NCI-H345 treated with DMSO at 0.1 percent for 48 hours (cell line): ENCODE measurements around the gene CYP21A2.

Source experiments
- DNase-seq: peaks from one replicate; lab custom pipeline; 2025; ENCODE audit not compliant: unreplicated experiment; lab: John Stamatoyannopoulos, UW

CYP21A2 gene

DNA sequence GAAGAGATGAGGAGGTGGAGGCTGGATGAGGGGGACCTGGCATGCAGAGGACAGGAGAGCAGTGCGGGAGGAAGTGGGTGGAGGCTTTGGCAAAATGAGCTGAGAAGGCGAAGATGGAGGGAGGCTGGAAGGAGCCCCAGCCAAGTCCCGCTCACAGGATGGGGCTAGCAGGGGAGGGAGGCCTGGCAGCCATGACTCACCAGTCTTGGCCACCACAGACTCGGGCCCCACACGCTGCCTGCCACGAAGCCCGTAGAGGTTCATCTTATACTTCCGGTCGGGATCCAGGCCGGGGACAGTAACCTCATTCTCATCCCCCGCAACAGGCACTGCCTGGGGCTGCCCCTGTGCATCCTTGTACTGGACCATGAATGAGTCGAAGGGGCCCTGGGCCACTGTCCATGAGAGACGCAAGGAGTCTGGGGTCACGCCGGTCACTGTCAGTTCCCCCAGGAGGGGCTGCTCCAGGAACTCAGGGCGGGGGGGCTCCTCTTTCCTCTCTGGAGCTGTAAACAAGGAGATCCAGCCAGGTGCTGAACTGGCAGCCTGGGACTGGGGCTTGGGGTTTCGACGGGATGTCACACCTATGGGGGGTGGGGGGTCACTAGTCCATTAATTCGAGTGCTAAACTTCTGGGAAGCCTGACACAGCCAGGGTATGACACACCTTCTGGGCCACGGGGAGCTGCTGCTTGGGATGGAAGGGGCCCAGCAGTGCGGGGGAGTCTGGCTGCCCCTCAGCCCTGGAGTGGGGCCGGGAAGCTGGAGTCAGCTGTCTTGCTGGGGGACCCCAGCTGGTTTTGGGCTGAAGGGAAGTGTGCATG, 43.2 kb downstream of the CYP21A2 start:
- no peak for DNase-seq

DNA sequence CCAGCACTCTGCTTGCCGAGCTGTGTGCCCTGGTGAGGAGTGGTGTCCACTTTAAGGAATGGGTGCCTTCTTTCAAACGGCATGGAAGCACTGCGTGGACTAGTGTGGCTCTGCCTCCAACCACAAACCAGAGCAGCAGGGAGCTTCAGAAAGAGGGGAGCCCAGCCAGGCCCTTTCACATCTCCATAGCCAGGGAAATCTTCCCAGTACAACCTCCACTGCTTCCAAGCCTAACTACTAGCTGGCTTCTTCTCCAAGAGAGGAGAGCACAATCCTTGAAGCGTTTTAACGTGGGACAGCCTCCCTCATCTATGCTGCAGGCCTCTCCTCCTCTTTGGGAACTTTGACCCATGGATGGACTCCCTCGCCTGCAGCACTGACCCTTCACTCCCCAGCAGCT, 44.3 kb downstream of the CYP21A2 start:
- DNase-seq = no peak

DNA sequence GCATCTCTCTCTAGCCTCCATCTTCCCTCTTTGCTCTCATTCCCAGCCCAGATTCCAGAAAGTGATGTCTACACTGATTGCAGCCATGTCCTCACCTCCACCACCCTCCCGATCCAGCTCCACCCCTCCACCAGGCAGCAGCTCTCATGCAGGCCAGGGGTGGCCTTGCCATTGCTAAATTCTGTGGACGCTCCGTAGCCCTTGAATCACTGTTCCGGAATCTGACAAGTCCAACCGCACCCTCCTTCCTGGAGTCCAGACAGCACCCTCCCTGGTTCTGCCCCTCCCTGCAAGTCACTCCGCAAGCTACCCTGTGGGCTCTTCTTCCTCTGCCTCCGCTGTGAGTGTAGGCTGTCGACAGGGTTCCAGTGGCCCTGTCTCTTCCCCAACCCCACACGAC, 44.7 kb downstream of the CYP21A2 start:
- no peak for DNase-seq

DNA sequence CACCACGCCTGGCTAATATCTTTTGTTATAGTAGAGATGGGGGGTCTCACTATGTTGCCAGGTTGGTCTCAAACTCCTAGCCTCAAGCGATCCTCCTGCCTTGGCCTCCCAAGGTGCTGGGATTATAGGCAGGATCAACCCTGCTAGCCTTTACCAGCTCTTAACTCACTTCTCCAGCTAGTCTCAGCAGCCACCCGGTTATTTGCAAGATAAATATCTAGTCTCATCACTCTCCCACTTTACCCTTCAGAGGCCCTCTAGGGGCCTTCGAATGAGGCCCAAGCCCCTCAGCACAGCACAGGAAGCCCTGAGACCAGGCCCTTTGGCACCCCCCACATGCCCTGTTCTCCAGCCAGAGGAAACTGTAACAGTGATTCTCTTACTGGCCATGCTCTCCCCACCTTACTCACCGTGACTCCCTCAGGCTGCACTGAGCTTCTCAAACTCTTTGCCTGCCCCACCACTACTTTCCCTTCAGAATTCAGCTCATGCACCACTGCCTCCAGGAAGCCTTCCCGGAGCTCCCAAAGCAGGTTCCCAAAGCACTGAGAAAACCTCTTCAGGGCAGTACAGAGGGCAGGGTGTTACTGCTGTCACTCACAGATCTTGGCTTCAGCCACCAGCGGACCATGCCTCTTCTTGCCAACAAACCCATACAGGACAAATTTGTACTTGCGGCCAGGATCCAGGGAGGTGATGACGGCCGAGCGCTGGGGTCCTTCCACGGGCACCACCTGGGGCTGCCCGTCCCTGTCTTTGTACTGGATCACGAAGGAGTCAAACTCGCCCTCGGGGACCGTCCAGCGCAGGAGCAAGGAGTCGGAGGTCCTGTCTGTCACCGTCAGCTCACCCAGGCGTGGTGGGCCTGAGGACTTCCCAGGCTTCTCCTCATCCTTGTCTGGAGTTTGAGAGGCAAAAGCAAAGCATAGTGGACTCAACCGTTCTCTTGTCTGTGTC, 45.9 kb downstream of the CYP21A2 start:
- no peak for DNase-seq

DNA sequence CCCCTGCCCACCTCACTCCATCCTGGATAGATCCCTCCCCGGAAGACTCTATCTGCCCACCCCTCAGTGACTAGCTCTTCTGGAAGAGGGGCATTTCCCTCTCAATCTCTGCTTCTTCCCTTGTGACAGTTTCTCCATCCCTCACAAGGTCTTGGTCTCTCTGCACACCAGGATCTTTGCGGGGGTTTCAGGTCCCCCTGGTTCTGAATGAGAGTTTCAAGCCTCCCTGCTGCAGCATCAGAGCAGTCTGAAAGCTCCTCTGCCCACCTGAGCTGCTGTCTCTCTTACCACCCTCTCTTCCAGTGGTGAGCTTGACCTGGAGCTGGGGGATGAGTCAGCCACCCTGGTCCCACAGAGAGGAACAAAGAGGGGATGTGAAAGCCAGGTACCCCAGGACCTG, 46.6 kb downstream of the CYP21A2 start:
- DNase-seq = no peak

DNA sequence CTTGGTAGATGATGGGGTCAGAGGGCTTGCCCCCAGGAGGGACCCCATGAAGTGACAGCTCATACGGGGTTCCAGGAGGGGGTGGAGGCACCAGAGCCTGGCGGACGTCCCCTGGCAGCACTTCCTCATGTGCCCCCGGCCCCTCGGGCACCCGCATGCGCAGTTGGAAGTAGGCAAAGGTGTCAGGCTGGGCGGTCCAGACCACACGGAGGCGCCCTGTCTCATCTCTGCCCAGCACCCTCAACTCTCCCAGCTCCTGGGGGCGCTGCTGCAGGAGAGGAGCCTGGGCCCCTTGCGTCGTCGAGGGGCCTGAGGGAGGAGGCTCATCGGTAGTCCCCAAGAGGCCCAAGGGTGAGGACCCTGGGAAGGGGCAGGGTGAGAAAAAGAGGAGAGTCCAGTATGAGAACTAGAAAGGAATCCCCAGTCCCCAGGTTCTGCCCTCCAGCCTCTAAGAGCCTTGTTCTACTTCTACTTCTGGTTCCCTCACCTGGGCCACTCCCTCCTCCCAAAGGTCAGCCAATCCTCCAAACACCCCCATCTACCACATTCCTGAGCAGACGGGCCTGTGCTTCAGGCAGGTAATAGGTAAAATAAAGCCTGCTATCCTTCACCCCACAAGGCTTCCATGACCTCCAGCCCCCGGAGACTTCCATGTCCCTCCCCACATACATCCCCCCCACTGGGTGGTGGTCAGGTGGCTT, 47.7 kb downstream of the CYP21A2 start:
- no peak for DNase-seq

DNA sequence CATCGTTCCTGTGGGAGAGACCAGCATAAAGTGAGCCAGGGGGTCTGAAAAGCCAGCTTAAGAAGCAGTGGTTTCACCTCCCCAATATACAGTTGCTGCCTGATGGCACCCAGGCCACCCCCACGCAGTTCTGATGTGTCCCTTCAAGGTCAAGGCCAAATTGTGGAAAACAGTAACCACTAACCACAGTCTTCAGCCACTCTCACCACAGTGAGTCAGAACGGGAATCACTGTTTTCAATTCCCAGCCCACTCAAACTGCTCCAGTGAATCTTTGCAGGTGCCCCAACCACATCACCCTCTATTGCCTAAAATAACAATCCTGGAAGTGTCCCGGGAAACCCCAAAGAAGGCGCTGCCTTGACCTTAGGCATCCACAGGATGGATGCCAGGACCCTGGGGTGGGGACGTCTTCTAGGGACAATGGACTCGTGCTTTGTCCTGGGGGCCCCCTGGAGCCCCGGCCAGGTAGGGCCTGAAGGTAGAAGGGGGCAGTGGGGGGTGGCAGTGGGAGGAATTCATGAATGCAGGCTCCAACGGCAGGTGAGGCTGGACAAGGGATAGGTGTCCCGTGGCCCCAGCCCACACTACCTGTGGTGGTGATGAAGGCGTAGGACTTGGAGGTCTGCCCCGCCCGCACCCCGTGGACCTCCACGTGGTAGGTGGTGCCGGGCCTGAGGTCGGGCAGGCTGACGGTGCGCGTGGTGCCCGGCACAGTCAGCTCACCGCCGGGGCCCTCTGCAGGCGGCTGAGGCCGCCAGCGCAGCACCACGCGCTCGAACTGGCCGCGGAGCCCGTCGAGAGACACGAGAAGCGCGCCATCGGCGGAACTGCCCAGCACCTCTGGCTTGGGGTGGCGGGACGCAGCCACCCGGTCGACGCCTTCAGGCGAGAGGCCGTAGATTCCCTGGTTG, 48.7 kb downstream of the CYP21A2 start:
- DNase-seq = no peak

DNA sequence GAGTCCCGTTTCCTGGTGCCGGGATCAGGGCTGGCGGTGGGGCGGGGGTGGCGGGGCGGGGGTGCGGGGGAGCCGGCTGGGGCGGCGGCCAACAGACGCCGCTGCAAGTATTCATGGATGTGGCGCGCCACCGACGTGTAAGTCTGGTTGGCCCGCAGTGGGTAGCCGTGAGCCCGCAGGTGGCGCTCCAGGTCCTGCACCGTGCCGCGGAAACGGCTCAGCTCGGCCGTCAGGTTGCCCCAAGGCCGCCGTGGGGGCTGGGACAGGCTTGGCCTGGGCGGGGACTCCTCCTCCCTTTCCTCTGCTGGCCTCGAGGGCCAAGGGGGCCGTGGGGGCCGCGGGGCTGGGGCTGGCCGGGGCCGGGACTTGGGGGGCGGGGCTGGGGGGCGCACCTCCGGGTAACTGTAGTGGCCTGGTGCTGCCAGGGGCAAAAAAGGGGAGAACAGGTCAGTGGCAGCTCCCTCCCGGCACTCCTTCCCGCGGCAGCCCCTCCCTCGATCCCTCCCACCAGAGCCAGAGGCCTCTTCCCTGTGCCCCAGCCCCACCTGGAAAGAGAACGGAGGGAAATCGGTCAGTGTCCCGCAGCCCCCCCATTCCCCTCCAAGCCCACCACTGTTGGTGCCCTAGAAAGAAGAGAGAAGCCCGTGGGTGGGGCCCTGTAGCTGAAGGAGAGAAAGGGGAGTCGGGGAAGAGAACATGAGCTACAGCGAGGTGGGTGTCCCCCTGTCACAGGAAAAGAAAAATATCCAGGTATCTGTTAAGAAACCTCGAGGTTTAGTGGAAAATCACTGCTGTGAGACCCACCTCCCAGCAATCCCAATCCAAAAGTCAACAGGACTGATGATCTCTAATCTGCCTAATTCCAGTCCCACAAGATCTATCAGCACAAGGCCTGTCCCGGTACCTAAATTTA, 49.6 kb downstream of the CYP21A2 start:
- DNase-seq = no peak

DNA sequence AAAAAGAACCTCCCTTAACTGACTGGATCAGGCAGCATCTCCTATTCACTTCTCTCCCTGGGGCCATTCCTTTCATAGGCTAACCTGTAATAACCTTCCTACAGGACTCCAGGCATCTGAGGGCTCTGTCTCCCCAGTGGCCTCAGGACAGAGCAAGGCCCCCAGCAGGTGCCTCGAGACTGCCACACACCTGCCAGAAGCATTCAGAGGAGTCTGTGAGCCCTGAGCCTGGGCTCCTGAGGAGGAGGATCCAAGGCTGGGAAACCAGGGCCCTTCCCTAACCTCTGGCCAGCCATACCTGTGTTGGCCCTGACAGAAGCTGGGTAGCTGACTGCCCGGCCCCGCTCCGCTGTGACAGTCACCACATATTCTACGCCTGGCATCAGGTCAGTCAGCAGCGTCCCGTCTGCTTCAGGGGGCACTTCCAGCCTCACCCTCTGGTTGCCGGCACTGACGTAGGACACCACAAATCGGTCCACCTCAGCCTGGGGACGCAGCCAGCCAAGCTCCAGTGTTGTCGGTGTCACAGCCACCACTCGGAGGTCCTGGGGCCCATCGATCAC, 50.4 kb downstream of the CYP21A2 start:
- no peak for DNase-seq

DNA sequence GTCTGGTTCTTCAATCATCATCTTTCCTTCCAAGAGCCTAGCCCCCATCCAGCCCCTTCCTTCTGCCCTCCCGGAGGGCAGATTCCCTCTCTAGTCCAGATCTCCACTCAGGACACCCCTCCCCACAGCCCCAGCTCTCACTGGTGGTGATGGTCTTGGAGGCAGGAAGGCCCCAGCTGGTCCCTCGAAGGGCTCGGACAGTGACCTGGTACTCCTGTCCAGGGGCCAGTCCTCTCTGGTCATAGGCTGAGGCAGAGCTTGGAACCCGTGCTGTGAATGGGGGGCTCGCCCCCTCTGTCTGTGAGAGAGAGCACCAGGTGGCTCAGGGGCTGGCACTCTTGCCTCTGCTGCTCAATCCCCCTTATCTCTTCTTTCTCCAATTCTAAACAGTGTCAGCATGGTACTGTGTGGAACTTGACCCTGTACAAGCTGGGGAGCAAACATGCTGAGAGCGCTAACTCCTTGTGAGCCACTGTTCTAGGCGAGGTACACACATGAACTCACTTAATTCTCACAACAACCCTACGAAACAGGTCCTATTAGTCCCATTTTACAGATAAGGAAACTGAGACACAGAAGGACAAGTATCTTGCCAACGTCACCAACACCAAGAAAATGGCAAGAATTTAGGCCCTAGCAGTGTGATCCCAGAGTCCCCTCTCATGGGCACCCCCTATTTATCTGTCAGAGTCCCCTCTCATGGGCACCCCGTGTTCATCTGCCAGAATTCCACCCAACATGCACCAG, 51.0 kb downstream of the CYP21A2 start:
- DNase-seq = no peak
